ENCODE measurements around the gene CITED1.

The CITED1 gene

GRCh38 chrX:72270316-72270866, 35.3 kb downstream of the CITED1 start:
- DNase-seq (ENCODE audit: low spot score): no peak

DNA sequence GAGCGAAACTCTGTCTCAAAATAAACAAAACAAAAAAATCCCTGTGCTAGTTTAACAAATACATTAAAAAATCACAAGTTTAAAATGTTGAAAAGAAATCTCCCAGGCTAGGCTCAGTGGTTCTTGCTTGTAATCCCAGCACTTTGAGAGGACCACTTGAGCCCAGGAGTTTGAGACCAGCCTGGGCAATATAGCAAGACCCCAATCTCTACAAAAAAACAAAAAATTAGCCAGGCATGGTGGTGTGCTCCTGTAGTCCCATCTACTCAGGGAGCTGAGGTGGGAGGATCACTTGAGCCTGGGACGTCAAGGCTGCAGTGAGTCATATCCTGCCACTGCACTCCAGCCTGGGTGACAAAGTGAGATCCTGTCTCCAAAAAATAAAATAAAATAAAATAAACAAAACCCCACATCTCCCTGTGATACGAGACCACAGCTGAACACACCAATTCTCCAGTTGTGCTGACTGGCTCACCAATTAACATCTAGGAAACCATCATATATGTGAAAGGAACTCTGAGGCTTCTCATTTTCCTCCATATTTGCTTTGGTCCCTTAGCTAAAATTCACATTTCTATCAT, 36.0 kb downstream of the CITED1 start:
- DNase-seq (ENCODE audit: low spot score): no peak

- no peak for DNase-seq (ENCODE audit: low spot score)
Measured at GRCh38 chrX:72268597-72269365, 36.9 kb downstream of the CITED1 start.

DNA sequence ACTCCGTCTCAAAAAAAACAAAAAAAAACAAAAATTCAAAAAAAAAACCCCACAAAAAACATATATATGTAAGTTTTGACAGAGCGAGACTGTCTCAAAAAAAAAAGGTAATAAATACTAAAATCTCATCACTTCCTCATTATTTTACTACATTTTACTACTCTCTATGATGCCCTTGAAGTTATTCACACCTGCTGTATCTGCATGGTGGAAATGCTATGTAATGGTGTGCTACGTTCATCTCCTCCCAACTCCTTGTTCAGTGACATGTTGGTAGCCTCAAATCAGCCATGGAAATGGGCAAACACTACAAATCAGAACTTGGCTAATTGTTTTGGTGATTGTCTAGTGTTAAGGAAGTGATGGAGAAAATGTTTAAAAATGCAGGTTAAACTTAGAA, 40.5 kb downstream of the CITED1 start:
- no peak for DNase-seq (ENCODE audit: low spot score)

DNA sequence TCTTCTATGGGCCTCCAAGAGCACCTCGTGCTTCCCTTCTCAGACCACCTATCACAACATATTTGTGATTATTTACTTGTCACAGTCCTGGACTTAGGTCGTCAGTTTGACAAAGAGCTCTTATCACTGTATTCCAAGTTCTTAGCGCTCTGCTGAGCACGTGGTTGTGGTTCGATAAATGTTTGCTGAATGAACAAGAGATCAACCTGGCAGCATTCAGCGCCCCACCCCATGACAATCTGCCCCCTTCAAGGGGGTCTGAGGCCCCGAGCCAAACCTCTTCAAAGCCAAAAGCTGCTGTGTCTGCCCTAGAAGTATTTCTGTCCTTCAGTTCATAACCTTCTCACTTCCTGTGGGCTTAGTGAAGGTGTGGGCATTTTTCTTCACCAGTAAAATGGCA, 43.6 kb downstream of the CITED1 start:
- DNase-seq (ENCODE audit: low spot score): no peak

DNA sequence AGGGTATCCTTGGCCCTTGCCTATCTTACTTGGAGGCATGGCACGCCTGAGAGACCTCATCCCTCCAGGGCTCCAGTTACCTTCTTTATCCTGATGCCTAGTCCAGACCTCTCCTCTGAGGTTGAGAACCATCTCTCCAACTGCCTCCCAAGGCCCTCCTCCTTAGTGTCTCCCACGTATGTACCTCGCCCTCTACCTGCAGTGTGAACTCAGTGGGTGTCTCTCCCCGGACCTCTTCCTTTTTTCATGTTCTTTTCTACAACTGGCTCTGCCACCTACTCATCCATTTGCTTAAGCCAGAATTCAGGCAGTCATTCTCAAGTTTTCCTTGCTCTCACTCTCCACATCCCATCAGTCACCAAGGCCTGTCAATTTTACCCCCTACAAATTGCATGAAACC, 45.3 kb downstream of the CITED1 start:
- DNase-seq (ENCODE audit: low spot score): no peak

DNA sequence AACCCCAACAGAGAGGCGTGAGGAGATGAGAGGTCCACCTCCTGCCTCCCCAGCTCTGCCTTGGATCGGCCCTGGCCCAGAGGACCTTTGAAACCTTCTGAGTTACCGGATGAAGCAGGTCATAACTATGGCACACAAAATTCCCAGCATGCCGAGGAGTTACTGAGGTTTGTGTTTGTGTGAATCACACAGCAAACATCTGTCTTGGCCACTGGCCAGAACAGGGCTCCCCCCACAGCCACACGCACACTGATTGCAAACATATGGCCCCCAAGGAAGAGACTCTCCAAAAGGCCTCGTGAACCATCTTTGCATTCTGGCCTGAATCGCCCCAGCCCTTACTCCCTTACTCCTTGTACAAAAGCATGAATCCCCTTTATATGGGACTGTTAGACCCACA, 47.5 kb downstream of the CITED1 start:
- no peak for DNase-seq (ENCODE audit: low spot score)

DNA sequence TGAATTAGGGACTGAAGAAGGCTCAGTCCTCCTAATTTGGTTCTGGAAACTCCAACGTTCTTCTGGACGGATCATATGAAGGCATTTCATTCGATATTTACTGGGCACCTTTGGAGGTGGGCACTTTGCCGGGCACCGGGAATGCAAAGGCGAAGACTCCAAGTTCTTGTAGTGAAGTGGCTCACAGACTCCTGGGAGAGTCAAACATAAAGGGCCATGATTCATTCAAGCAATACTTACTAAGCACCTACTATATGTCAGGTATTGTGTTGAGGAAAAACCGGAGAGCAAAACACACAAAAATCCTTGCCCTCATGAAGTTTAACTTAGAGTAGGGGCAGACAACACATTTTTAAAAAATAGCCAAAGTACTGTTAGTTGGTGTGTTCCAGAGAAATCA, 49.9 kb downstream of the CITED1 start:
- no peak for DNase-seq (ENCODE audit: low spot score)

DNA sequence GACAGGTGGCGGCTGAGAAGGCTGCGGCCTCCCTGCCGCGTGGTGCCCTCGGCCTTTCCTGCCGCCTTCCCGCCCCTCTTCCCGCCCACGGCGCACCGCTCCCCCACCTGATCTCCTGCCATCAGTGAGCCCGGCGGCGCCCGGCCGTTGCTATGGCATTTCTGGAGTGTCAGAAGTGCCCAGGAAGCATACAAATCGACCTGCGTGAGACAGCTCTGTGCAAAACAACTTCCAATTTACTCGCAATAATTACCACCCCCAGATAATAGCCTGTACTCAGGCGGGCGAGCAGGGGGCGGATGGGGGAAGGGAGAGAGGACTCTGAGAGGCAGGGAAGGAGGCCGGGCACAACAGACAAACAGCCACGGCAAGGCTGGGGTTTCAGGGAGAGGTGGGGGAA, 50.3 kb downstream of the CITED1 start:
- no peak for DNase-seq (ENCODE audit: low spot score)

DNA sequence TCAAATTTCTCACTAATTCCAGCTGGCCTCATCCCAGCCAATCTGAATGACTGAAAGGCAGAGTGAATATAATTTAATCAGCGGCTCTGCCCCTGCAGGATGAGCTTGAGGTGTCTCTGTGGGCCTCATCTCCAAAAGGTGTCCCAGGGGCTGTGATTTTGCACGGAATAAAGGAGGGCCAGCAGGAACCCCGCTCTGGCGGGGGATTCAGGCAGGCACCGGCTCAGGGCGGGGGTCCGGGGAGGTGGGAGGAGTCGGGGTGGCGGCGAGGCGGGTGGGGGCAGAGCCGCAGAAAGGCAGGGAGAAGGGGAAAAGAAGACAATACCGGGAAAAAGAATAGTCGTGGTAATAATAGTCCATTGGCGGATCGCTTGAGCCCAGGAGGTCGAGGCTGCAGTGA, 50.9 kb downstream of the CITED1 start:
- DNase-seq (ENCODE audit: low spot score): no peak

DNA sequence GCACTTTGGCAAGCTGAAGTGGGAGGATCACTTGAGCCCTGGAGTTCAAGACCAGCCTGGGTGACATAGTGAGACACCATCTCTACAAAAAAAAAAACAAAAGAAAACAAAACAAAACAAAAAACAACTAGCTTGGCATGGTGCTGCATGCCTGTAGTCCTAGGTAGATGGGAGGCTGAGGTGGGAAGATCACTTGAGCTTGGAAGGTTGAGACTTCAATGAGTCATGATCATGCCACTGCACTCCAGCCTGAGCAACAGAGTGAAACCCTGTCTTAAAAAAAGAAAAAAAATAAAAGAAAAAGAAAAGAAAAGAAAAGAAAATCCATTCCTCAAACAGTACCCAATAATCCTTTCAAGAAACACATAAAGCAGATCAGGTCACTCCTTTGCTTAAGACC, 52.0 kb downstream of the CITED1 start:
- DNase-seq (ENCODE audit: low spot score): no peak

All from activated CD4-positive, alpha-beta T cell treated with anti-CD3 and anti-CD28 coated beads, Interleukin-2, Interleukin-4, amounts not matched to agents 100 ng/mL and 50 ng/mL, durations not matched to agents 16 hours and 8 hours (primary cell).